H54 (cell line): ENCODE results near the gene KRT33A.
"Not testable (repeated sequence)": the region's sequence is repeated elsewhere in the genome, so short reads cannot be mapped to it uniquely, and the experiment has no call there.

Experiments
- DNase-seq: peaks from one replicate; pipeline ENCODE4 v3.0.0; 2011; ENCODE audit warnings: low spot score, mixed read lengths; ENCODE audit not compliant: insufficient read length
- FAIRE-seq: peaks from 3 replicates; lab custom pipeline; 2011; peaks lifted over from hg19 to GRCh38; lab: Jason Lieb, UNC
- POLR2A ChIP-seq: IDR thresholded peaks from 2 replicates; pipeline ENCODE4 v1.6.1; 2011; ENCODE audit warnings: low read depth, mild to moderate bottlenecking, low read length

Gene KRT33A

DNA sequence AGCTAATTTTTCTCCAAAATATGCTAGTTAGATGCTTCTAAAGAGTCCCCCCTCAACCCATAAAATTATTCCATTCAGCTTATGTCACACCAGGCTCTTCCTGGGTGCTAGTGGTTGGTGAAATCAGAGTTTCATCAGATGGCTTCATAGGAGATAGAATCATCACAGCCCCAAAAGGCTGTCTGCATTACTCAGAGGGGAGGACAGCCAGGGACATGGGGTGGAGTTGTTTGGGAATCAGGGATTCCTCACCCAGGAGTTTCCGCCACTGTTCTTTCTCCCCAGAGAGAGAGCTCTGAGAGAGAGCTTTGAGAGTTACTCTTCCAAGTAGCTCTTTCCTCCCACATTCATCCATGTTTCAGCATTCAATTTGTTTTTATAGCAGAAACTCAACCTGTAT lies 31.8 kb upstream of the KRT33A start:
- DNase-seq = no peak
- no peak for FAIRE-seq
- no peak for TF ChIP-seq POLR2A

DNA sequence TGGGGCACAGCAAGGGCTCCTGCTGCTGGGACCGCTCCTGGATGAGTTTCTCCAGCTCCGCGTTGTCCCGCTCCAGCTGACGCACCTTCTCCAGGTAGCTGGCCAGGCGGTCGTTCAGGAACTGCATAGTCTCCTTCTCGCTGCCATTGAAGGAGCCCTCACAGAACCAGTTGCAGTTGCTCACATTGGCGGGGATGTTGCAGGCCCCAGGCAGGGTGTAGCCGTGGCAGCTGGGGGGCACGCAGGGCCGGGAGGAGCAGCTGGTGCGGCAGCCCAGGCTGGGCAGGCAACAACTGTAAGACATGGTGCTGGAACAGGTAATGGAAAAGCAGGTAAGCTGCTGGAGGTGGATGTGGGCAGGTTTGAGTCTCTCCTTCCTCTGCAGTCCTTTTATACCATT lies 31.3 kb upstream of the KRT33A start, which contains the start of gene KRT34:
KRT34 (minus strand) TSS at position 364 of the 400 bp plus-strand sequence; CDS start at position 304, 60 bp downstream.
- not testable (repeated sequence) for FAIRE-seq, DNase-seq

DNA sequence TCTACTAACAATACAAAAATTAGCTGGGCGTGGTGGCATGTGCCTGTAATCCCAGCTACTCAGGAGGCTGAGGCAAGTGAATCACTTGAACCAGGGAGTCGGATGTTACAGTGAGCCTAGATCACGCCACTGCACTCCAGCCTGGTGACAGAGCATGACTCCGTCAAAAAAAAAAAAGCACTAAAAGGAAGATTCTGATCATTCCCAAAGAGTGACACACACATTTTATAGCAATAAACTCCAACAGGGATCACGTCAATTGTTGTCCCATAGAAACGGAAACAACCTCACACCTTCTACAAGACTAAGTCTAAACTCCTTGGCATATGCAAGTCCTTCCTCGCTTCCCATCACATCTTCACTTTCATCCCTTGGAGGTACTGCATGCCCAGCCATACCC lies 29.5 kb upstream of the KRT33A start:
- DNase-seq = peak; percentile 54
- FAIRE-seq = peak; percentile 23

DNA sequence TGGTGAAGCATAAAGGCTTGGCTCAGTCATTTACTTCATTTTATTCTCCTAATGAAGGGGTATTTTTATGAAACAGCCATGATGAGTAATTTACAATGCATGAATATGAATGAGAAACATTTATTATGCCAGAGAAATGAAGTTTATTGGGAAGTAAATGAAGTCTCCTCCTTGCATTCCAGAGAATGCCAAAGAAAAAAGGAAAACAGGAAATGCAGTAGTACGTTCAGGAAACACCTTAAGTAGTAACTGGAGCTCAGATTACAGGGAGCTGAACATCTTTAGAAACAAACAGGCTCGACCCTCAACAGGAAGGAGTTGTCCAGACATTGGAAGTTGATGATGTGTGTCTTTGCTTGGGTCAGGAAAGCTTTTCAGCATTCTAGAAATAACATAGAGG lies 26.9 kb upstream of the KRT33A start:
- no peak for FAIRE-seq
- DNase-seq = no peak
- TF ChIP-seq POLR2A = no peak

DNA sequence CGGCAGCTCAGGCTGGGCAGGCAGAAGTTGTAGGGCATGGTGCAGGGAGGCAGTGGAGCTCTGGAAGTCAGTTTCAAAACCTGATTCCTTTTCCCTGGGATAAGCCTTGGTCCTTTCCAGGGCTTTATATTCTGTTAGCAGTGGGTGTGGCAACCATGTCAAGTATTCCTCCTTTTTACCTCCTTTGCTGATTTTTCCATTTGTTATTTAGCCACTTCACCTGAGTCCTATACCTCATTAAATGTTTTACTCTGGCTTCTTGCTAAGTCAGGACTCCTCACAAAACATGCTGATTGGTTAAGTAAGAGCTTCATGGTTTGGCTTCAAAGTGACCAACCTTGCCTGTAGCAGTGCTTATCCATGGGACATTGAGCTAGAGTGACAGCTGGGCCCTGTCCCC lies 19.1 kb upstream of the KRT33A start, which contains the start of gene KRT33B:
KRT33B (minus strand) TSS at position 101 of the 400 bp plus-strand sequence; CDS start at position 38, 63 bp downstream.
- no peak for TF ChIP-seq POLR2A
- no peak for FAIRE-seq

DNA sequence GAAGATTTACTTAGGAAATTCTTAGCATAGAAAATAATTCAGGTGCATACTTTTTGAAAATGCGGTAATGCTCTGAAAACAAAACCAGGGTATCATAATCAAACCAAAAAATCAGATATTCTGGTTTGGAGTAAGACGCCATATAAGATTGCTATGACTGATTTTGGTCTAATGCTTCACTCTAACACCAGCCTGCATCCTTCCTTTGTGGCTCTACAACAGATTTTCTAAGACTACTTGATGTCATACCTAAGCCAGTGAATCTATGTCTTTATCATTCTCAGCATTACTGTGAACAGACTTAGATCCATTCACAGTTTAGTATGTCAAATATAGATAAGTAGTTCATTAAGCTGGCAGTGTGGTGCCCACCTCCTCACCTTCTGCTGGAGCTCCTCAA lies 18.4 kb upstream of the KRT33A start:
- no peak for TF ChIP-seq POLR2A
- FAIRE-seq (no peak), DNase-seq (no peak)

More for the DNA sequence above, 19.1 kb upstream of the KRT33A start, which contains the start of gene KRT33B:
- DNase-seq = no peak

DNA sequence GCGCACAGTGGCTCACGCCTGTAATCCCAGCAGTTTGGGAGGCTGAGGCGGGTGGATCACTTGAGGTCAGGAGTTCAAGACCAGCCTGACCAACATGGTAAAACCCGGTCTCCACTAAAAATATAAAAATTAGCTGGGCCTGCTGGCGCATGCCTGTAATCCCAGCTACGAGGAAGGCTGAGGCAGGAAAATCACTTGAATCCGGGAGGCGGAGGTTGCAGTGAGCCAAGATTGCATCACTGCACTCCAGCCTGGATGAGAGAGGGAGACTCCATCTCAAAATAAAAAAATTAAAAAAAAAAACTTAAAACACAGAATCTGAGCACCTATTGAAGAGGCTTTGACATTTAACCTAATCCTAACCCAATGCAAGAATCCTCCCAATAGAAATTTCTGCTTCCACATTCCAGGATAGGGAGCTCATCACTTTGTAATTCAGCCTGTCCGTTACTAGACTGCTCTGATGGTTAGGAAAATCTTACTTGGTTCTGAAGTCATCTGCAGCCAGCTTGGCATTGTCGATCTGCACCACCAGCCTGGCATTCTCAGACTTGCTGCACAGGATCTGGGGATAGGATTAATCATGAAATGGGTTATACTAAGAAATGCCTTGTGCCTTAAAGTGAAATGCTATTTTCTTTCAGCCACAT lies 16.9 kb upstream of the KRT33A start:
- DNase-seq (peak; percentile 76), FAIRE-seq (peak; percentile 33)
- no peak for TF ChIP-seq POLR2A

DNA sequence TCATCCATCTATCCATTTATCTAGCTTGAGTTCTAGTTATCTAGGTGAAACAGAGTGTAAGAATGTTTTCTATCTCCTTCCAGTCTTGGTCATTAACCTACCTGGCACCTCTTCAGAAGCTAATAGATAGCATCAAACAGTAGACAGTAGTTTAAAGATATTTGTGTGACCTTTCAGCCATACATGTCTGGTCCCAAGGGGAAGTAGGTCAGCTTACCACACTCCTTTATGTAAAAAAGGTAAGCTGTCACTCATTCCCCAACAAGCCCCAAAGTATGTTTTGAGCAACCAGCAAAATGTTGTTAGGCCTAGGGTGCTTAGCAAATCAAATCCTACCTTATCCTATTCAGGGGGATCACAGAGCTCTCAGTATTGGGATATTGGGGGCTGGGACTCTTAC lies 15.4 kb upstream of the KRT33A start:
- no peak for TF ChIP-seq POLR2A
- no peak for DNase-seq
- no peak for FAIRE-seq

DNA sequence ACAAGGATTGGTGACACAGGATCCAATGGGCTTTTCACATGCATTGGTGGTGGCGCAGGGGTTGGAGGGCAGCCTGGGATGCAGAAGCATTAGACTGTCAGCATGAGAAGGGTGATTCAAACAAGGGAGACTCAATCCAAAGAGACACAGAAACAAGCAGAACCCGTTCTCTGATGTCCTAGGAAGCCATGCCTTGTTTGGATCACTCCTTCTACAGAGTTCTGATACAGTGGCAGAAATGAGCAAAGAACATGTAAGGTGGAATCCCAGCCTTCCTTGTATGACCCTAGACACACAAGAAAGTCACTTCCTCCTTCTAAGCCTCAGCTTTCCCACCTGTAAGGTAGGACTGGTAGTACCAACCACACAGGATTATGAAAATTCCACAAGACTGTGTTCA lies 13.3 kb upstream of the KRT33A start:
- TF ChIP-seq POLR2A = no peak
- FAIRE-seq = no peak
- no peak for DNase-seq

DNA sequence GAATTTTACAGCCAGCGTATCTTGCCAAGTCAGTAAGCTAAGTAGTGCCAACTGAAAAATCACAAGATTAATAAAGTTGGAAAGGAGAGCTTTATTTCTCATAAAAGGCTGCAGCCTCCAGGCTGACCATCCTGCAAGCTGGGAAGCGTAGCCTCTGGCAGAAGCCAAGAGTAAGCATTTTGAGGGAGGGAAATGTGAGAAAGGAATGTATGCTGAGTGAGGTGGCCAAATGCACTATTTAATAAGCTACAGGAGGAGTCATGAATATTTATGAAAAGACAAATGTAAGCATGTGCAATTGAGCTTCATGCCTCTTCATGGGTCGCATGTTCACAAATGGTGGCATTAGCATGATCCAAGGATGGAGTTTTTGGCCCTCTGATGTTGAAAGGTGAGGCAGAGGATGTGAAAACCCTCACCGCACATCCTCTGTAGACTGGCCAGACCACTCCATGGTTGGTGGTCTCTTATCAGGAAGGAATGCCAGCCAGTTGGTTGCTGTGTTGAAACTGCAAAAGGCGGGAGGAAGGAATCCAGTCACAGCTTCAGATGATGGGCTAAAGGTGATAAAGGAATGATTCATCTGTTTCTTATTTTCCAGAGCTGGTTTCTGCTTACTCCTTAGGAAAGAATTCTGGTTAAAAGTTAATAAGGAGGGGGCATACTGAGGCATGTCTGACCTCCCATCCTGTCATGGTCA lies 9.8 kb upstream of the KRT33A start:
- DNase-seq (no peak), FAIRE-seq (no peak)
- no peak for TF ChIP-seq POLR2A

DNA sequence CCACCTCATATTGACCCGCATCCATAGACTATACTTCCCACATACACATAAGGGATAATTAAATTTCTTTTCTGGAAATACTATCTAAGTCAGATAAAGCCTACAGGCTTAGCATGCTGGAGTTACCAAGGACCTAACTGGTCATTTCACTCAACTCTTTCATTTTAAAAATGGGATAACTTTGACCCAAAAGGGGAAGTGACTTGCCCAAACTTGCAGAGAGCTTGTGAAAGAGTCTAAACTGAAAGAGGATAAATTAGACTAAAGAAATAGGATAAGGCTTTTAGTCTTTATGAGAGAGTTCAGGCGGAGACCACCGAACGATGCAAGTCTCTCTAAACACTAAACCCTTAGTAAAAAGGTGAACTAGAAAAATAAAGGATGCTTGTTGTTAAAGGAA lies 3.9 kb upstream of the KRT33A start:
- no peak for DNase-seq
- FAIRE-seq = no peak
- TF ChIP-seq POLR2A = no peak

DNA sequence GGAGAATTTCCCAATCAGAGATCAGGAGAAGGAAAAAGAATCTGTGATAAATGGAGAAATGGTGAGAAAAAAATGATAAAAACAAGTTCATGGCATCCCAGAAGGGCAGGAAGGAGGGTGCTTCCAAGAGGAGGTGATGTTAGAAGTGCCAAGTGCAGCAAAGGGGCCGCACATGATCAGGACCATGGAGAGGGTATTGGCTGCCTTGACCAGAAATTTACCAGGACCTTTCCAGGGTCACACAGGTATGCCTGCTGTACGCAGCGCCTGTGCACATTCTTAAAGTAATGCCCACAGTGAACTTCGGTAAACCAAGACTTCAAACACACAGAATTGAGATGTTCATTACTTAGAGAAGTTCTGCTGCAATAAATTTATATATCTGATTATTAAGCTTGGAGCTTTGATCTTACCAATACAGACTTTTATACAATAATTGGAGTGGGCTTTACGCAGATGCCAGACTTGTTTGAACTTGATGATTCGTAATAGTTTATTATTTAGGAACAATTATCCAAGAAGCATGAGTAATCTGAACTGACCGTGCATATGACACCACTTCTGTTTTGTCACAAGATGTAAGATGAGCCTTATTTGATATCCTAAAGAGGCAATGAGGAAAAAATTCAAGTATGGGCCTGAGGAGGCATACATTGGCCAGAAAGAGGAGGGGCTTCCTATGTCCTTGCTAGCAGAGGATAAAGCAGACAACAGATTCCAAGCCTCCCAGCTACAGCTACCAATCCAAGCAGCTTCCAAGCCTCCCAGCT lies 2.2 kb upstream of the KRT33A start:
- DNase-seq = no peak

DNA sequence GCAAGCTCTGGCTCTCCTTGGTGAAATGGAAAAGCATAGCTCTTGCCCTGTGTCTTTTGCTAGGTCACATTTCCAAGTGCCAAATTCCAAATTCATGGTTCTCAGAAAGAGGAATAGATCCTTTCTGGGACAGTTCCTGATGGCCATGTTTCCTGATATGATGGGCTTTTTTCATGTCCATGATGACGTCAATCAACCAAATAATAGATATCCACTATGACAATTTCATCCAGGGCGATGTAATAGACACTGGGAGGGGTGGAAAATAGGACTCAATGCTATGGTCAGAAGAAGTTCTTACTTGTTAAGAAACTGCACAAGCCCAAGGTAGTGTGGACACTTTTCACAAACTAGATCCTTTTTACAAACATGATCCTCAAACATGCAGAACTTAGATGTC lies 549 bp upstream of the KRT33A start:
- no peak for FAIRE-seq
- DNase-seq = no peak
- no peak for TF ChIP-seq POLR2A

More for the DNA sequence above, 2.2 kb upstream of the KRT33A start:
- no peak for TF ChIP-seq POLR2A
- FAIRE-seq = no peak
